ENCODE measurements around the gene MARK3. TPM values are rescaled to one million over a fixed set of nuclear protein-coding genes. Genes with fewer than 3 reads are reported as not detected.

MARK3 gene
- polyA plus RNA-seq, 3 donors: 101 to 113 (median 104) TPM

DNA sequence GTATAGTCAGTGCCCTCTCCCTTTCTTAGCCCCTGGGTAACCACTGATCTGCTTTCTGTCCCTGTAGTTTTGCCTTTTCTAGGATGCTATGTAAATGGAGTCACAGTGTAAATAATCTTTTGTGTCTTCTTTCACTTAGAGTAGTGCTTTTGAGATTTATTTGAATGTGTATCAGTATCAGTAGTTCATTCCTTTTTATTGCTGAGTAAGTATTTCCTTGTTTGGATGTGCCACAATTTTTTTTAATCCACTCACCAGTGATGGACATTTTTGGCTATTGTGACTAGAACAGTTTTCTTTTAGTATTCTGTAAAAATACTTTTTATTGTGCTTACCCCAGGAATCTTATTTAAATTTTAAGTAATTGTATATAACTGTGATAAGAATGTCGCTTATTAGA, 3.4 kb downstream of the MARK3 start:
- DNase-seq (ENCODE audit: extremely low read depth in 1 of 11, low read depth in 9 of 11, low spot score in 4 of 11): no peak

DNA sequence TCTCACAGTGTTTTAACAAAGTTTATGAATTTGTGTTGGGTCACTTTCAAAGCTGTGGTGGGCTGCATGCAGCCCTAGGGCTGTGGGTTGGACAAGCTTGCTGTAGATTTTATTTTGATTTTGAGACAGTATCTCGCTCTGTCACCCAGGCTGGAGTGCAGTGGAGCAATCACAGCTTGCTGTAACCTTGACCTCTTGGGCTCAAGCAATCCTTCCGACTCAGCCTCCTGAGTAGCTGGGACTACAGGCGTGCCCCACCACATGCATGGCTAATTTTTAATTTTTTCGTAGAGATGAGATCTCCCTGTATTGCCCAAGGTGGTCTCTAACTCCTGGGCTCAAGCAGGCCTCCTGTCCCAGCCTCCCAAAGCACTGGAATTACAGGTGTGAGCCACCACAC, 5.4 kb downstream of the MARK3 start:
- no peak for DNase-seq (ENCODE audit: extremely low read depth in 1 of 11, low read depth in 9 of 11, low spot score in 4 of 11)

DNA sequence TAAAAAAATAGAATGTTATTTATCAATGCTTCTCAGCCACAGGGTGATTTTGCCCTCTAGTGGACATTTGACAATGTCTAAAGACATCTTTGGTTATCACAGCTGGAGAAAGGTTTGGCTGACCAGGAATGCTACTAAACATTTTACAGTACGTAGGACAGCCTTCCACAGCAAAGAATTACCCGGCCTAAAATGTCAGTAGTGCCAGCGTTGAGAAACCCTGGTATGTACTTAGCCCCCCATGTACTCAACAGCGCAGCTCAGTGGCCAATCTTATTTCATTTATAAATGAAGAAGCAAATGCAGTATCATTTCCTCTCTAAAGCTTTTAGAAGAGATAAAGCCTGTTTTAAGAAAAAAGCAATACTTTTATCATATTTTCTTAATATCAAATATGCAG, 5.8 kb downstream of the MARK3 start:
- no peak for DNase-seq (ENCODE audit: extremely low read depth in 1 of 11, low read depth in 9 of 11, low spot score in 4 of 11)

DNA sequence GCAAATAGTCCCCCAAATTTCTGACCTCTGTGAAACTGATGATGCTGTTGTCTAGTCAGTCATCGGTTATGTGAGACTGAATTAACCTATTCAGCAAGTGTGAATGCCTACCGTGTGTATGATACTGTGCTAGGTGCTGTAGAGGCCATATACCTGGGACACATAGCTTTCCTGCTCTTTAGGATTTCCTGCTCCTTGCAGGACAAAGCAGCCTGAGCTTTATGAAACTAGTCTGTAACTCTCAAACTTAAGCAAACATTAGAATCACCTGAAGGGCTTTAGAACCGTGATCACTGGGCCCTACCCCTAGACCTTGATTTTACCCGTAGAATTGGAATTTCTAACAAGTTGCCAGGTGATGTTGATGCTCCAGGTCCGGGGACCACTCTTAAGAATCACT, 6.9 kb downstream of the MARK3 start:
- DNase-seq (ENCODE audit: extremely low read depth in 1 of 11, low read depth in 9 of 11, low spot score in 4 of 11): no peak

DNA sequence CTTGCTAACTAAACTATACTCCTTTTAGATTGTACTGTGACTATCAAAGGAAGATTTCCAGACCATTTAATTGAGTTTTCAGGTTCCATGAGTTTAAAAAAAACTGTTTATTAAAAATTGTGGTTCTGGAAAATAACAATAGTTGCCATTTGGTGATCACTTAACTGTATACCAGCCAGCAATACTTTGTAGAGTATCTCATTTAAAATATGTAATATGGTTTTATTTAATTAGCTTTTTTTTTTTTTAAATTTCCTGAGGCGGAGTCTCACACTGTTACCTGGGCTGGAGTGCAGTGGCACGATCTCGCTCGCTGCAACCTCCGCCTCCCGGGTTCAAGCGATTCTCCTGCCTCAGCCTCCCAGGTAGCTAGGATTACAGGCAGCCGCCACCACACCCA, 7.4 kb downstream of the MARK3 start:
- DNase-seq (ENCODE audit: extremely low read depth in 1 of 11, low read depth in 9 of 11, low spot score in 4 of 11): no peak

DNA sequence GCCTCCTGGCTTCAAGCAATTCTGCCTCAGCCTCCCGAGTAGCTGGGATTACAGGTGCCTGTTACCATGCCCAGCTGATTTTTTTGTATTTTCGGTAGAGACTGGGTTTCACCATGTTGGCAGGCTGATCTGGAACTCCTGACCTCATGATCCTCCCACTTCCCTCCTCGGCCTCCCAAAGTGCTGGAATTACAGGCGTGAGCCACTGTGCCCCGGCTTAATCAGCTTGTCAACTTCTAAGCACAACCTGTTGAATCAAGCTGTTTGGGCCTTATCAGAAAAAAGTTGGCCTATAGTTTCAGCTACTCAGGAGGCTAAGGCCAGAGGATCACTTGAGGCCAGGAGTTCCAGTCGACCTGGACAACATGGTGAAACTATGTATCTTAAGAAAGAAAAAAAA, 7.9 kb downstream of the MARK3 start:
- DNase-seq (ENCODE audit: extremely low read depth in 1 of 11, low read depth in 9 of 11, low spot score in 4 of 11): no peak

DNA sequence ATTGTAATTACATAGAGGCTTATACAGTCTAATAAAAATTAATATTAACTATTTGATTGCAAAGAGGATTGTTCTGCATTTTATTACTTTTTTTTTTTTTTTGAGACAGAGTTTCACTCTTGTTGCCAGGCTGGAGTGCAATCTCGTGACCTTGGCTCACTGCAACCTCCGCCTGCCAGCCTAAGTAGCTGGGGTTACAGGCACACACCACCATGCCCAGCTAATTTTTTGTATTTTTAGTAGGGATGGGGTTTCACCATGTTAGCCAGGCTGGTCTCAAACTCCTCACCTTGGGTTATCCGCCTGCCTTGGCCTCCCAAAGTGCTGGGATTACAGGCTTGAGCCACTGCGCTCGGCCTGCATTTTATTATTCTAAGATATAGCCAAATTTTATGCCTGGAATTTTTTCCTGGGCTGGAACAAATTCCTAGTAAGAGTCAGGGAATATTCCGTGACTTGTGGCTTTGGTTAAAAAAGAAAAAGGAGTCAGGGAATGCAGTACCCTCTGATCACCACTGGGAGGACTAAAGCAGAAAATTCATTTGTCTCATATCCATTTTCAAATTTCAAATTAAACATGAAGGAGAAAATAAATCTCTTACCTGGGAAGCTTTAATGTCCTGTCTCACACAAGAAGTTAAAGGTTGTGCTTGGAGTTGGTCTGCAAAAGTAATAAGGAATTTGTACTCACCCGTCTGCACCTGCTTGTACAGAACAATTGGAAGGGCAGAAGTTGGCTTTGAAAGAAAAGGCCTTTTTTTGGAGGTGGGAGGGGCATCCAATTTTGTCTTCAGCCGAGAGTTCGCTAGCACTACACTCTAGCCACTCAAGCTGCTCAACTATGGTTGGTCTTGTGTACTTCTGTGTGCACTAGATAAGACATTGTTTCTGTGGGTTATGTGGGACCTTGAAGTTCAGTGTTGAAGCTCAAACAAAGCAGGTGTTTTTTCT, 8.7 kb downstream of the MARK3 start:
- DNase-seq (ENCODE audit: extremely low read depth in 1 of 11, low read depth in 9 of 11, low spot score in 4 of 11): no peak

DNA sequence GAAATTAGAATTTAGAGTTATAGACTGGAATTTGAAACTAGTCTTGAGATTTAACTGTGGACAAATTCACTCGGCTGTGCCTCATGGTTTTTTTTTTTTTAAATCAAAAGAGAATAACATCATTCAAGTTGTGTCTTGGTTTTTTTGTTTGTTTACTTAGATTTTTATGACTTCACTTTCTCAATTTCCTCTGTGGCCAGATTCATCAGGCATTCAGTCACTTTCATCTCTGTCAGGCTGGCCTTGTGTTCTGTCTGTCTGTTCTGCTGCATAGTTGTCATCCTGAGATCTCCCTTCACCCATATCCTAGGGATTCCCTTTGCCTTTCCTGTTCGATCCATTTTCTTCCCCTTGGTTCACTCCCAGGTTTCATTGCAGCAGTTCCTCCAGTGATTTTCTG, 10.0 kb downstream of the MARK3 start:
- DNase-seq (ENCODE audit: extremely low read depth in 1 of 11, low read depth in 9 of 11, low spot score in 4 of 11): no peak

DNA sequence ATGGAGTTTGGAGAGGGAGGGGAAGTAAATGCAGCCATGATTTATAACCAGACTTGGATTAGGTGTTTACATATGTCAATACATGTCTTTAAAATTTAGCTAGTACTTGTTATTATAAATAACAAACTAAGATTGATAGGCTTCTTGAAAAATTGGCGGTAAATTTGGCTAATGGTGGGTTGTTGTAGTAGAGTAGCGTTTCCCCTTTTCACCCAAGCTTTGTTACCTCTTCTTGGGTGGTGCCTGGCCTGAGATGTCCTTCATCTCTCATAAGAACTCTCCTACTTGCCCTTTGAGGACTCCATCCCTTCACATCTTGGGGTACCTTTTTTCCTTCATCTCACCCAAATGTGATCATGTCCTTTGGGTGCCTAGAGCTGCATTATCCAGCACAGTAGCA, 11.2 kb downstream of the MARK3 start:
- DNase-seq (ENCODE audit: extremely low read depth in 1 of 11, low read depth in 9 of 11, low spot score in 4 of 11): no peak

DNA sequence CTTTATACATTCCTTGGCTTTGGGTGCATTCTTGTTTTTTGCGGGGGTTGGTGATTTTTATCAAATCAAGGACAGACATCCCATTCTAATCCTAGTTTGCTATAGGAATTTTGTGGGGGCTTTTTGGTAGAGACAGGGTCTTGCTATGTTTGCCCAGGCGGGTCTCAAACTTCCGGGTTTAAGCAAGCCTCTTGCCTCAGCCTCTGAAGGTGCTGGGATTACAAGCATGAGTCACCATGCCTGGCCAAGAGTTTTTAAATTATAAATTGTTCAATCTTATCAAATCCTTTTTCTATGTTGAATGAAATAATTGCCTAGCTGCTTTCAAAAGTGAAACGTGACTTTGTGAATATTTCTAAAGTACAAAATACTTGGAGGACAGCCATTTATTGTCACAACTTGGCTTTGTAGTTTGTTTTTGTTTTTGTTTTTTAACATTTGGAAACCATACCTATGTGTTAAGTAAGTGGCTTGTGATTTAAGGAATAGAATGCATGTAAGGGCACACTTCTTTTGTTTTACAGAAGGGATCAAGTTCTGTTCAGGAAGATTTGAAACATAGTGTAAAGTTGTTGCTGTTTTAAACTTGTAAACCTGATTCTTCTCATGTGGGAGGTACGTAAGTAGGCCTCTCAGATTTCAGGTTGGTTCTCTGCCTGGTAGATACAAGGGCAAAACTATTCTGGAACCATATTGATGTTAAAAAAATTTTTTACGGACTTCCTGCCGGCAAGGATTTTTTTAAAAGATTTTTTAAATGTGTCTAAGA, 13.4 kb downstream of the MARK3 start:
- DNase-seq (ENCODE audit: extremely low read depth in 1 of 11, low read depth in 9 of 11, low spot score in 4 of 11): no peak

DNA sequence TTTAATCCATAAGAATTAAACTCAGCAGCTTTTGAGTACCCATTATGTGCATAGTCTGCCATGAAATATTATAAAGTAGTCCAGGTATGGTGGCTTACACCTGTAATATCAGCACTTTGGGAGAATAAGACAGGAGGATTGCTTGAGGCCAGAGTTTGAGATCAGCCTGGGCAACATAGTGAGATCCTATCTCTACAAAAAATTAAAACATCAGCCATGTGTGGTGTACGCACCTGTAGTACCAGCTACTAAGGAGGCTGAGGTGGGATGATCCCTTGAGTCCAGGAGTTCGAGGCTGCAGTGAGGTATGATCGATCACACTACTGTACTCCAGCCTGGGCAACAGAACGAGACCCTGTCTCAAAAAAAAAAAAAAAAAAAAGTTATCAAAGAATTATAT, 15.3 kb downstream of the MARK3 start:
- DNase-seq (ENCODE audit: extremely low read depth in 1 of 11, low read depth in 9 of 11, low spot score in 4 of 11): no peak

DNA sequence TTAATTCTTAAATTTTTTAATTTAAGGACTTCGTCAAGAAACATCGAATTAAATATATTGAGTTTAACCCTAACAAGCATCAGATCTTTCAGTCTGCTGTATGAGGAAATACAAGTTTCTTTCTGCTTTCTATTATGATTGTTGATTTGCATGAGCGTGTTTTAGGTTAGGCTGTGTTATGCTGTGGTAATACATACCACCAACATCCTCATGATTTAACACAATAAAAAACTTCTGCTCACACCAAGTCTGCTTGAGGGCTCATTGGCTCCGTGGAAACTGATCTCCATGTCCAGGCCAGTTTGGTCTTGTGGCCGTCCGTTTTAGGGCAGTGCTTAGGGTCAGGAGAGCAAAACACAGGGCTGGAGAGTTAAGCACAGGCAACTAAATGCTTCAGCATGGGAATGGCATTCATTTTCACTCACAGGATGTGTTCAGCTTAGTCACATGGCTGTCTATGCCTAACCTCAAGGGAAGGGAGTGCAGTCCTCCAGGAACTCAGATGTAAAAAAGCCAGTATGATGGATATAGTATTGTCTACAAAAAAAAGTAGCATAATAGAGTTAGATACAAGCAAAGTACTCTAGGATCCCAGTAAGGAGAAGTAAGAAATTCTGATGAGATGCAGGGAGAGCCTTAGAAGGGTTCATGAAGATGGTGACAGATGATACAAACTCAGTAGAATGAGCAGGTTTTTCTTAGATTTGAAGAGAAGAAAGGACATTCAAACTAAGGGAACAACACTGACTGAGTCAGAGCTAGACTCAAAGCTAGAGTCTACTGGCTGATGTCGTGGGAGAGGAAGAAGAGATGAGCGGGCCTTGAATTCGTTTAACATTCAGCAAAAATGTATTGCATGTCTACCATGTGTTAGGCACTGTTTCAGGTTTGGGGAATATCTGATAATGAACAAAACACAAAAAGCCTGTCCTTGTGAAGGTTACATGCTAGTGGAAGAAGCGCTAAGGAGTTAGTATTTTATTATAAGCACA, 16.3 kb downstream of the MARK3 start:
- DNase-seq (ENCODE audit: extremely low read depth in 1 of 11, low read depth in 9 of 11, low spot score in 4 of 11): no peak

DNA sequence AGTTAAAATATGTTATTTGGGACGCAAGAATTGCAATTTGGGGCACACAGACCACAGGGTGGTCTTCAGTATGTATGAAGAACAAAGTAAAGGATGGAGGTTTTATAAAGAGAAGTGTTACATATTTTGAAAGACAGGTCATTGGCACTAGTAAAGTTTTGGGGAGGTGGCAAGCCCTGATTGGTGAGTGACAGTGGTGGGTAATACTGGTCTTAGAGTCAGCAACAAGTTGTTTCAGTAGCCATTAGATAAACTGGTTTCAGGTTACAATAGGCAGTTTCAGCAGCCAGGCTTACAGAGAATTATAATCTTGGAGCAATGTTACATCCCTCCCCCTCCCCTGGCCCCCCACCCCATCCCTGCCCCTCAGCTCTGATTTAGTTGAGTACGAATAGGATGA, 17.5 kb downstream of the MARK3 start:
- DNase-seq (ENCODE audit: extremely low read depth in 1 of 11, low read depth in 9 of 11, low spot score in 4 of 11): no peak

DNA sequence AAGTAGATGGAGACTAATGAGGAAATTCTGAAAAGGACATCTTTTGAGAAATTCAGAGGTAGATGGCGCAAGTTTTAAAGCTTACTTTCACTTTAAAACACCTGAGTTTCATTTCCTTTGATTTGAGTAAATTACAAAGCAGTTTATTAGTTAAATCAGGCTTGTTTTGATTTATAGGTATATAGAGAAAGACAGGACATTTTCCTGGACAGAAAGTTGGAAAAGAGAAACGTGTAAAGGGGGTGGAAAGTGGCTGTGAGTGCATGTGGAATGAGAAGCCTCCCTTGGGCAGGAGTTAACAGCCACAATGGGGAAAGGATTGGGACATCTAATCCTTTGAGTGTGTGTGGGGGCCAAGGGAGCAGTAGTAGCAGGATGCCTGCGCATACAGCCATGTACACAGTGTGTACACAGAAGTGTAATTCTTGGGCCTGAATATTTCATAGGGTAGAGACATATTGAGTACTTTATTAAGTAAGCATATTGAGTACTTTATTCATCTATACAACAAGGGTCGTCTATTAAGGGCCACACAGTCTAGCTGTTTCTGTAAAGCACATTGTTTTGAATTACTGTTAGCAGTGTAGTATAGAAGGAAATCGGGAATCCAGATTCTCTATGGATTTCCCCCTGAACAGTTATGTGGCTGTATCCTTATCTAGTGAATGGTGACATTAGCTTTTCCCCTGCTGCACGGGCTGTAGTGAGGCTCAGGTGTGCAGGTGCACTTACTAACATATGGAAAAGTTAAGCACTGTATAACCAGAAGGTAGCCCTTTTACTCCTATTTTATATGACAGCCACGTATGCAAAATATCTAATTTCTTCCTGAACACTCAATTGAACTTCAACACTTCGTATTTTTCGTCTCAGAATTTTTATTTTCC, 19.1 kb downstream of the MARK3 start:
- DNase-seq (ENCODE audit: extremely low read depth in 1 of 11, low read depth in 9 of 11, low spot score in 4 of 11): no peak

DNA sequence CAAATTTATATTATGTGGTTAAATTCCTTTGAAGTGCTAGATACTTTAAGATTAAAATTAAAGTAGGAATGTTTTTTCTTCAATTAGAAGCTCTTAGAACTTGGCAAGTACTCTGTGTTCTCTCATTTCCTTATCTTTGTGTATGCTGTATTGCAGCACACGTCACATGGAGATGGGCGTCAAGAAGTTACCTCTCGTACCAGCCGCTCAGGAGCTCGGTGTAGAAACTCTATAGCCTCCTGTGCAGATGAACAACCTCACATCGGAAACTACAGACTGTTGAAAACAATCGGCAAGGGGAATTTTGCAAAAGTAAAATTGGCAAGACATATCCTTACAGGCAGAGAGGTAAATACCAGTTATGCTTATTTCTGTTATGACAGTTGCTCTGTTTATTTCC, 19.7 kb downstream of the MARK3 start:
- no peak for DNase-seq (ENCODE audit: extremely low read depth in 1 of 11, low read depth in 9 of 11, low spot score in 4 of 11)

DNA sequence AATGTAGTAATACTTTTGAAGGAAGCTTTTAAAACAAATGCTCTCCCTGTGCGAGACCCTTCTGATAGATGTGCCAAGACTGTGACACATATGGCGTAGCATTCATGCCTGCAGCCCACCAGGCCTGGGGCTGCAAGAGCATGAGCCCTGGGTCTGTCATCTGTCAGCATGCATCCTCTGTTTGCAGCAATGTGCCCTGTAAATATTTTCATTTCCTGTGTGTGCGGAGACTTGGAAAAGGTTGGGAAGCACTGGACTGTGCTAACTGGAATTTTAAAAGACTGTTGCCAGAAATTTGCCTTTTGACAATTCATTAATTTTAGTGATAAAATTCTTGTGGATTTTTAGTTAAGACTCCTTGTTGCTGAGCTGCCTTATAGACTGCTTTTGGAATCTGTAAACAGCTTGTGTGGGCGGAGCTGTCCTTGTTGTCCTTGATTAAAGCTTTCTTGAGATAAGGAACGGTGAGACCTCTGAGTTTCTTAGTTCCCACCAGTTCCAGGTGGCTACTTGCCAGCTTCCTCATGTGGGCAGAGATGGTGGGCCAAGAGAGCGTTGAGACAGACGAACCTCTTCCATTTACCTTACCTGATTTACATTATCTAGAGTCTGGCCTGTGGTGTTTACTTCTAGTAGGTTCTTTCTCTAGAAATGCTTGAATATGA, 23.4 kb downstream of the MARK3 start:
- DNase-seq (ENCODE audit: extremely low read depth in 1 of 11, low read depth in 9 of 11, low spot score in 4 of 11): no peak

DNA sequence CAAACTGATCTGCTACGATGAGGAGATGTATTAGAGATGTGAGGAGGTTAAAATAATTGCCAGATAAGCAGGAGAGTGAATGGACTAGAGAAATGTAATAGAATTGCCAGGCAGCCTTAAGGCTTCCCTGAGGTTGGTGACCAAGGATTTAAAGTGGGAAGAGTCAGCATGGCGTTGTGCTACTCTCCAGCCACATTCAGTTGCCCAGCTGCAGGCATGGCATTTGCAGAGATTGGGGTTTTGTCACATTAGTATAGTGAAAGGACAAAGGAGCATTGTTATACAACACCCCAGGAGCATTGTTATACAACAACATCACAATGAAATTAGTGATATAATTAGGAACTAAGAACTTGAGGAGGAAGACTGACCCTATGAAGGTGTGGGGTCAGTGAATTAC, 31.7 kb downstream of the MARK3 start:
- DNase-seq (ENCODE audit: extremely low read depth in 1 of 11, low read depth in 9 of 11, low spot score in 4 of 11): no peak

DNA sequence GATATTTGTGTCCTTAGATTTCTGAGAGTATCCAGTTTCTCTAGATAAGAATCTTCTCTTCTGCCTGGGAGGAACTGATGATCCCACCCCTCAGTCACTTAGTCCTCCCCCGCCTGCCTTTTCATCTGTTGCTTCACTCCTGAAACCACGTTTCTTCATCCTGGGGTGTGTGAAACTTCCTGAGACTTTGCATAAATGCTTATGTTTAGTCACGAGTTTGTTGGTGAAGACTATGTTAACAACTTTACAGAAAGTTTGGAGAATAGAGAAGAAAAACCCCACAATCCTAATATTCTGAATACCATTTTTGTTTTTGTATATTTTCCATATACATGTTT, 33.2 kb downstream of the MARK3 start:
- DNase-seq (ENCODE audit: extremely low read depth in 1 of 11, low read depth in 9 of 11, low spot score in 4 of 11): no peak

All from renal cortex interstitium (tissue), 11 donors.